Measurements from ENCODE around the gene CCL26.

The CCL26 gene

DNA sequence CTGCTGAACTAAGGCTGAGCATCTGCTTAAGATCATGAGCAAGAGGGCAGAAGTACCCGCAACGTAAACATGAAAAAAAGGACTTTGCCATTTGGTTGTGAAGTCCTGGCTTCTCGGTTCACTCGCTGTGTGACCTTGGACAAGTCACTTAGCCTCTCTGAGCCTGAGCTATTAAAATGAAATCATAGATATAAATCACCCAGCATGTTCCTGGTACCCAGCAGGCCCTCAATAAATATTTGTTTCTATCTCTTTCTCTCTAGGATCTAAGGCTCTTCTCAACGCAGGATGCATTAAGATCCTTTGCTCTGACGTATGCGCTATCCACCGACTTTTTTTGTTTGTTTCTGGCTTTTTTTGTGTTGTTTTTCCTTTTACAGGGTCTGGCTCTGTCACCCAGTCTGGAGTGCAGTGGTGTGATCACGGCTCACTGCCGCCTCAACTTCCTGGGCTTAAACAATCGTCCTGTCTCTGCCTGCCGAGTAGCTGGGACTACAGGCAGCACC, 39.9 kb downstream of the CCL26 start:
- TF ChIP-seq ZNF768 (tag by site-specific recombination; IDR thresholded peaks at IDR 0.05): peak; percentile 61; the same call in 1 of the 2 replicates
- TF ChIP-seq, protein P1, sequence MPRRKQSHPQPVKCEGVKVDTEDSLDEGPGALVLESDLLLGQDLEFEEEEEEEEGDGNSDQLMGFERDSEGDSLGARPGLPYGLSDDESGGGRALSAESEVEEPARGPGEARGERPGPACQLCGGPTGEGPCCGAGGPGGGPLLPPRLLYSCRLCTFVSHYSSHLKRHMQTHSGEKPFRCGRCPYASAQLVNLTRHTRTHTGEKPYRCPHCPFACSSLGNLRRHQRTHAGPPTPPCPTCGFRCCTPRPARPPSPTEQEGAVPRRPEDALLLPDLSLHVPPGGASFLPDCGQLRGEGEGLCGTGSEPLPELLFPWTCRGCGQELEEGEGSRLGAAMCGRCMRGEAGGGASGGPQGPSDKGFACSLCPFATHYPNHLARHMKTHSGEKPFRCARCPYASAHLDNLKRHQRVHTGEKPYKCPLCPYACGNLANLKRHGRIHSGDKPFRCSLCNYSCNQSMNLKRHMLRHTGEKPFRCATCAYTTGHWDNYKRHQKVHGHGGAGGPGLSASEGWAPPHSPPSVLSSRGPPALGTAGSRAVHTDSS (tag by site-specific recombination; IDR thresholded peaks at IDR 0.05): no peak
- Histone ChIP-seq H3K4me3 (ENCODE audit: low read depth, low read length) (no peak overlapping the region), H3K4me1 (ENCODE audit: control insufficient read depth, insufficient read depth, low read length) (no peaks in the 10 kb centered on the region; the same call in 1 of the 2 replicates), H3K9me3 (ENCODE audit: control insufficient read depth, insufficient read depth, low read depth, low read length) (no peaks in the 10 kb centered on the region), H3K36me3 (ENCODE audit: control insufficient read depth in 2 of 2, insufficient read depth in 1 of 2, low read length in 2 of 2) (no peaks in the 10 kb centered on the region; a peak in 1 of 3 replicates), H3K27ac (ENCODE audit: extremely low read depth, low read depth, low read length) (no peak overlapping the region)
- CTCF ChIA-PET: no interaction called here
- POLR2A ChIA-PET: no interaction called here

DNA sequence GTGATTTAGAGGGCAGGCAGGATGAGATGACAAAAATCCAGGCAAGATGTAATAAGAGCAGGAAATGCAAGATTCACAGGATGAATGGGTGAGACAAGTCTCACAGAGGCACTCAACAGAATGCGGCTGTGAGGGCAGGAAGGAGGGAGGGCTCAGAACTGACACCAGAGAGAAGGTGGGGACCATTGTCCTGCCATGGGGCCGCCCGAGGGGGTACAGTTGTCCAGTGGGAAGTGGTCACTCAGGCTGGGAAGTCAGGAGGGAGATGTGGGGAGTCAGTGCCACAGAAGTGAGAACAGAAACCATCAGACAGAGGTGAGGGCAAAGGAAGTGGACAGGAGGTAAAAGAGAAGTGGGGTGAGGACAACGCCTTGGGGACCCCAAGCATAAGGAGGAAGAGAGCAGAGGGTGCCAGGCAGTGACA, 42.1 kb downstream of the CCL26 start:
- no peaks in the 10 kb centered on the region; a peak in 1 of 3 replicates for H3K36me3 ChIP-seq (ENCODE audit: control insufficient read depth in 2 of 2, insufficient read depth in 1 of 2, low read length in 2 of 2)
- TF ChIP-seq ZNF24 (tag by site-specific recombination; IDR thresholded peaks at IDR 0.05): no peak
- no peak for TF ChIP-seq ZNF174 (tag by site-specific recombination; IDR thresholded peaks at IDR 0.05)
- TF ChIP-seq, protein P2, sequence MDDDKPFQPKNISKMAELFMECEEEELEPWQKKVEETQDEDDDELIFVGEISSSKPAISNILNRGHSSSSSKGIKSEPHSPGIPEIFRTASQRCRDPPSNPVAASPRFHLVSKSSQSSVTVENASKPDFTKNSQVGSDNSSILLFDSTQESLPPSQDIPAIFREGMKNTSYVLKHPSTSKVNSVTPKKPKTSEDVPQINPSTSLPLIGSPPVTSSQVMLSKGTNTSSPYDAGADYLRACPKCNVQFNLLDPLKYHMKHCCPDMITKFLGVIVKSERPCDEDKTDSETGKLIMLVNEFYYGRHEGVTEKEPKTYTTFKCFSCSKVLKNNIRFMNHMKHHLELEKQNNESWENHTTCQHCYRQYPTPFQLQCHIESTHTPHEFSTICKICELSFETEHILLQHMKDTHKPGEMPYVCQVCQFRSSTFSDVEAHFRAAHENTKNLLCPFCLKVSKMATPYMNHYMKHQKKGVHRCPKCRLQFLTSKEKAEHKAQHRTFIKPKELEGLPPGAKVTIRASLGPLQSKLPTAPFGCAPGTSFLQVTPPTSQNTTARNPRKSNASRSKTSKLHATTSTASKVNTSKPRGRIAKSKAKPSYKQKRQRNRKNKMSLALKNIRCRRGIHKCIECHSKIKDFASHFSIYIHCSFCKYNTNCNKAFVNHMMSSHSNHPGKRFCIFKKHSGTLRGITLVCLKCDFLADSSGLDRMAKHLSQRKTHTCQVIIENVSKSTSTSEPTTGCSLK (tag by site-specific recombination; IDR thresholded peaks at IDR 0.05): no peak
- no peak for TF ChIP-seq TRIM28 (IDR thresholded peaks at IDR 0.05; ENCODE audit: borderline replicate concordance, low read length)
- TF ChIP-seq ZNF677 (tag by site-specific recombination; IDR thresholded peaks at IDR 0.05): no peak
- TF ChIP-seq MYNN (tag by site-specific recombination; IDR thresholded peaks at IDR 0.05; ENCODE audit: borderline replicate concordance): no peak
- no peak for TF ChIP-seq ZNF791 (tag by site-specific recombination; IDR thresholded peaks at IDR 0.05)
- no peak for TF ChIP-seq SCRT2 (tag by site-specific recombination; IDR thresholded peaks at IDR 0.05)
- no peak for TF ChIP-seq ZNF221 (tag by site-specific recombination; IDR thresholded peaks at IDR 0.05; ENCODE audit: borderline replicate concordance)
- no peak for TF ChIP-seq ZNF133 (tag by site-specific recombination; IDR thresholded peaks at IDR 0.05)
- TF ChIP-seq ZFP37 (tag by site-specific recombination; IDR thresholded peaks at IDR 0.05): no peak
- TF ChIP-seq ZNF175 (tag by site-specific recombination; IDR thresholded peaks at IDR 0.05): no peak
- TF ChIP-seq HOXA7 (CRISPR knock-in tag; IDR thresholded peaks at IDR 0.05; ENCODE audit: borderline replicate concordance): no peak
- TF ChIP-seq ZBTB7A (tag by site-specific recombination; IDR thresholded peaks at IDR 0.05; ENCODE audit: low read depth): no peak
- TF ChIP-seq ZIC2 (tag by site-specific recombination; IDR thresholded peaks at IDR 0.05): no peak
- TF ChIP-seq, protein P1 (tag by site-specific recombination; IDR thresholded peaks at IDR 0.05): no peak
- TF ChIP-seq ZNF23 (tag by site-specific recombination; IDR thresholded peaks at IDR 0.05; ENCODE audit: borderline replicate concordance): no peak
- no peak for TF ChIP-seq OVOL3 (tag by site-specific recombination; IDR thresholded peaks at IDR 0.05)
- TF ChIP-seq ZNF473 (tag by site-specific recombination; IDR thresholded peaks at IDR 0.05): no peak
- no peak overlapping the region for H3K27ac ChIP-seq (ENCODE audit: extremely low read depth, low read depth, low read length)
- no peaks in the 10 kb centered on the region; the same call in 1 of the 2 replicates for H3K4me1 ChIP-seq (ENCODE audit: control insufficient read depth, insufficient read depth, low read length)
- CTCF ChIA-PET: no interaction called here
- no peak overlapping the region for H3K4me3 ChIP-seq (ENCODE audit: low read depth, low read length)
- POLR2A ChIA-PET: interaction anchor here (0.6 kb wide), 1 partner anchor 9 kb away, joined by 3 read pairs; no protein-coding TSS in a partner anchor
- no peaks in the 10 kb centered on the region for H3K9me3 ChIP-seq (ENCODE audit: control insufficient read depth, insufficient read depth, low read depth, low read length)

All from HEK293 (cell line).